Measurements from ENCODE around the gene CLIP4. TPM values are rescaled to one million over a fixed set of nuclear protein-coding genes. Genes with fewer than 3 reads are reported as not detected.

Gene CLIP4
- total and polyA plus RNA-seq, 10 donors = 4.1 to 68.8 (median 28.2) TPM

DNA sequence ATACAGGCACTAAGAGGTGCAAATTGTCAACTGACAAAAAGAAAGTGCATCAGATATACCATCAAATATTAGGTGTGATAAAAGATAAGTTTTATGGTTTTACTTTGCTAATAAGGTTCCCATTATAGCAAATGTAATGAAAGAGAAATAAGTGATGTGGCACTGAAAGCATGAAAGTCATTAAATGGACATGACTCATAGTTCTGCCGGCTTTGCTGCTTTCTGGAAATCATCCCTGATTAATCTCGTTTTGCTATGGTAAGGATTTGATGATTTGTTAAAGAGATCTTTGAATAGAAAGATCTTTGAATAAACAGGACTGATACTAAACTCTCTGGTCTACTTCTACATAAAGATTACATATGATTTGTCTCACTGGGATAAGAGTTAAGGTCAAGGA is 72.7 kb downstream of the CLIP4 start:
- intact Hi-C loops (cut with DNase I; ENCODE audit: low total_unique reads) = no loop called here

DNA sequence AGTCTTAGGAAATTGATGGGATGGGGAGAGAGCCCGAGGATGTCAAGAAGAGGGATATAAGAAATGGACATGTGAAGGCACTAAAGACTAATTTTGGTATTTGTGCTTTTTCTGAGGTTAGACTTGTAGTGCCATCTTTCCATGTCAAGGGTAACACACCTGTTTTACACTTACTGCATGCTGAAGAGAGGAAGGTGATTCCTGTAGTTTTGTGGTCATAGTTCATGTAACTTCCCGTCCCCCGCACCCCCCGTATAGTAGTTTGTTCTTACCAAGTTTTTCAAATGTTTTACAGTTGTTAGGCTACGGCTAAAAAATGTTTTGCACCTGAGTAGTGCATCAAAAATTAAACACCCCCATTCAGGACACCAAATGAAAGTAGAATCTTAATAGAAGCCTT is 73.8 kb downstream of the CLIP4 start:
- no peaks in the 10 kb centered on the region for H3K4me1 ChIP-seq
- H3K36me3 ChIP-seq = peaks cover 0 to 33% (median 0%) of the 10 kb centered on the region in 6 donors
- H3K9me3 ChIP-seq = no peaks in the 10 kb centered on the region
- DNase-seq = no peak
- H3K27ac ChIP-seq = no peak overlapping the region
- intact Hi-C loops (cut with DNase I; ENCODE audit: low total_unique reads) = no loop called here
- TF ChIP-seq POLR2AphosphoS5 (IDR thresholded peaks at IDR 0.05) = no peak
- TF ChIP-seq, protein P1, sequence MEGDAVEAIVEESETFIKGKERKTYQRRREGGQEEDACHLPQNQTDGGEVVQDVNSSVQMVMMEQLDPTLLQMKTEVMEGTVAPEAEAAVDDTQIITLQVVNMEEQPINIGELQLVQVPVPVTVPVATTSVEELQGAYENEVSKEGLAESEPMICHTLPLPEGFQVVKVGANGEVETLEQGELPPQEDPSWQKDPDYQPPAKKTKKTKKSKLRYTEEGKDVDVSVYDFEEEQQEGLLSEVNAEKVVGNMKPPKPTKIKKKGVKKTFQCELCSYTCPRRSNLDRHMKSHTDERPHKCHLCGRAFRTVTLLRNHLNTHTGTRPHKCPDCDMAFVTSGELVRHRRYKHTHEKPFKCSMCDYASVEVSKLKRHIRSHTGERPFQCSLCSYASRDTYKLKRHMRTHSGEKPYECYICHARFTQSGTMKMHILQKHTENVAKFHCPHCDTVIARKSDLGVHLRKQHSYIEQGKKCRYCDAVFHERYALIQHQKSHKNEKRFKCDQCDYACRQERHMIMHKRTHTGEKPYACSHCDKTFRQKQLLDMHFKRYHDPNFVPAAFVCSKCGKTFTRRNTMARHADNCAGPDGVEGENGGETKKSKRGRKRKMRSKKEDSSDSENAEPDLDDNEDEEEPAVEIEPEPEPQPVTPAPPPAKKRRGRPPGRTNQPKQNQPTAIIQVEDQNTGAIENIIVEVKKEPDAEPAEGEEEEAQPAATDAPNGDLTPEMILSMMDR (IDR thresholded peaks at IDR 0.05 in 8 of 11, conservative IDR thresholded peaks at IDR 0.05 in 3 of 11) = no peak
- TF ChIP-seq POLR2A (IDR thresholded peaks at IDR 0.05) = no peak
- 25 to 94% (median 84%) methylated on average over 5 of the region's 5 CpGs for WGBS, 5 donors
- no peaks in the 10 kb centered on the region for H3K27me3 ChIP-seq (replicated peaks in 1 of 7)
- no peak overlapping the region for H3K4me3 ChIP-seq

More for the DNA sequence above, 72.7 kb downstream of the CLIP4 start:
- WGBS, 5 donors = 77 to 94% (median 81%) methylated on average over 2 of the region's 2 CpGs
- TF ChIP-seq, protein P1 (IDR thresholded peaks at IDR 0.05 in 8 of 11, conservative IDR thresholded peaks at IDR 0.05 in 3 of 11) = no peak
- TF ChIP-seq POLR2A (IDR thresholded peaks at IDR 0.05) (no peak), POLR2AphosphoS5 (IDR thresholded peaks at IDR 0.05) (no peak)
- Histone ChIP-seq H3K27me3 (replicated peaks in 1 of 7) (no peaks in the 10 kb centered on the region), H3K4me1 (no peaks in the 10 kb centered on the region), H3K9me3 (no peaks in the 10 kb centered on the region), H3K4me3 (no peak overlapping the region), H3K27ac (no peak overlapping the region), H3K36me3 (peaks cover 0 to 36% (median 0%) of the 10 kb centered on the region in 6 donors)
- DNase-seq = no peak

DNA sequence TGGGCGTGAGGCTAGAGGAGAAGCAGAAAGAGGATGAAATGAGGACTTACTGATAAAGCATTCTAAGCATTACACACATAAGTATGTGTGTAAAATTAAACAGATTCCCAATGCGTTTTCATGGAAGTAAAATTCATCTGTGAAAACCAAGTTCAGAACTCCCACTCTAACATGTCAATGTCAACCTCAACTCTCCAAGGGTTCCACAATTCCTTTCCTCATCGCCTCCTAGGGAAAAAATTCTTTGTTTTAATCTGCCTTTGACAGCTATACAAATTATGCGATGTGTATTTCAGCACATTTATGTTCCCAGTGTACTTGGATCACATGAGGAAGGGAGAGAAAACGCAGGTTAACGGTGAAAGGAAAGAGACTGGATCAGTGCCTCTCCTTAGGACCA is 76.6 kb downstream of the CLIP4 start:
- H3K9me3 ChIP-seq = no peaks in the 10 kb centered on the region
- DNase-seq = no peak
- no peak overlapping the region for H3K27ac ChIP-seq
- no peak for TF ChIP-seq POLR2A (IDR thresholded peaks at IDR 0.05)
- TF ChIP-seq, protein P1 (IDR thresholded peaks at IDR 0.05 in 8 of 11, conservative IDR thresholded peaks at IDR 0.05 in 3 of 11) = no peak
- no peak for TF ChIP-seq POLR2AphosphoS5 (IDR thresholded peaks at IDR 0.05)
- WGBS, 5 donors = 86 to 94% (median 90%) methylated on average over 6 of the region's 6 CpGs
- intact Hi-C loops (cut with DNase I; ENCODE audit: low total_unique reads) = no loop called here
- H3K4me1 ChIP-seq = peaks cover 0 to 3% (median 0%) of the 10 kb centered on the region in 6 donors
- H3K36me3 ChIP-seq = peaks cover 0 to 22% (median 0%) of the 10 kb centered on the region in 6 donors
- H3K27me3 ChIP-seq (replicated peaks in 1 of 7) = no peaks in the 10 kb centered on the region
- H3K4me3 ChIP-seq = no peak overlapping the region

DNA sequence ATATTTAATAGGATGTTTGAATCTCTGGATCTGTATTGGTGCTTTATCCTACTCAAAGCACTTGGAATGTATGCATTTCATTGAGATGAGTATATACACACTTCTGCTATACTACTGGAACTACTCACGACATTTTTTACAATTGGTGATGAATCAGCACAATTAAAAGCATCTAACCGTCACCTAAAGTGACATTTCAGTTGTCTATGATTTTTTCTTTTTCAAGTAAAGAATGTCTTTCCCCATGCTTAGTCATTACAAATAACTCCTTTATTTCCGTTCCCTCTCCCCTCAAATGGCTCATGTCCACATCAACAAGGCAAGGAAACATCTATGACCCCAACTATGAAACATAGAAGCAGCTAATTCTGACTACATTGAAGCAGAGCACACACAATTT is 77.3 kb downstream of the CLIP4 start:
- intact Hi-C loops (cut with DNase I; ENCODE audit: low total_unique reads) = no loop called here
- H3K27ac ChIP-seq = no peak overlapping the region
- WGBS, 5 donors = 38 to 72% (median 60%) methylated on average over 3 of the region's 3 CpGs
- H3K4me1 ChIP-seq = peaks cover 0 to 6% (median 0%) of the 10 kb centered on the region in 6 donors
- TF ChIP-seq POLR2AphosphoS5 (IDR thresholded peaks at IDR 0.05) (no peak), POLR2A (IDR thresholded peaks at IDR 0.05) (no peak)
- TF ChIP-seq, protein P1 (IDR thresholded peaks at IDR 0.05 in 8 of 11, conservative IDR thresholded peaks at IDR 0.05 in 3 of 11) = no peak
- no peaks in the 10 kb centered on the region for H3K9me3 ChIP-seq
- no peak overlapping the region for H3K4me3 ChIP-seq
- no peak for DNase-seq
- H3K27me3 ChIP-seq (replicated peaks in 1 of 7) = no peaks in the 10 kb centered on the region
- H3K36me3 ChIP-seq = peaks cover 0 to 14% (median 0%) of the 10 kb centered on the region in 6 donors
